Measurements from ENCODE around the gene QSOX1.

QSOX1 gene

GRCh38 chr1:180170546-180171151 is 16.0 kb downstream of the QSOX1 start:
- no peak for DNase-seq

- DNase-seq = no peak
Measured at GRCh38 chr1:180171691-180172090, 17.0 kb downstream of the QSOX1 start.

- no peak for DNase-seq
Measured at GRCh38 chr1:180173451-180173850, 18.8 kb downstream of the QSOX1 start.

GRCh38 chr1:180173952-180174351 is 19.3 kb downstream of the QSOX1 start:
- DNase-seq = no peak

GRCh38 chr1:180175291-180175690 is 20.6 kb downstream of the QSOX1 start:
- DNase-seq = no peak

- no peak for DNase-seq
Measured at GRCh38 chr1:180175806-180176205, 21.1 kb downstream of the QSOX1 start.

- no peak for DNase-seq
Measured at GRCh38 chr1:180176965-180177364, 22.3 kb downstream of the QSOX1 start.

- DNase-seq = no peak
Measured at GRCh38 chr1:180177931-180178330, 23.3 kb downstream of the QSOX1 start.

GRCh38 chr1:180178511-180179161 is 24.0 kb downstream of the QSOX1 start:
- DNase-seq = peak; percentile 73

GRCh38 chr1:180179162-180179957 is 24.7 kb downstream of the QSOX1 start:
- no peak for DNase-seq

- peak; percentile 28 for DNase-seq
Measured at GRCh38 chr1:180181048-180181447, 26.4 kb downstream of the QSOX1 start.

GRCh38 chr1:180181996-180182642 is 27.4 kb downstream of the QSOX1 start:
- DNase-seq = no peak

GRCh38 chr1:180182643-180183311 is 28.1 kb downstream of the QSOX1 start:
- DNase-seq = no peak

- DNase-seq = no peak
Measured at GRCh38 chr1:180183426-180183825, 28.8 kb downstream of the QSOX1 start.

- DNase-seq = no peak
Measured at GRCh38 chr1:180184041-180184440, 29.4 kb downstream of the QSOX1 start.

- DNase-seq = no peak
Measured at GRCh38 chr1:180185281-180185680, 30.6 kb downstream of the QSOX1 start.

GRCh38 chr1:180185971-180186645 is 31.4 kb downstream of the QSOX1 start:
- no peak for DNase-seq

- no peak for DNase-seq
Measured at GRCh38 chr1:180186831-180187230, 32.2 kb downstream of the QSOX1 start.

GRCh38 chr1:180187626-180188025 is 33.0 kb downstream of the QSOX1 start:
- DNase-seq = no peak

- peak; percentile 9 for DNase-seq
Measured at GRCh38 chr1:180188091-180188506, 33.4 kb downstream of the QSOX1 start.

GRCh38 chr1:180188684-180189175 is 34.1 kb downstream of the QSOX1 start:
- DNase-seq = no peak

GRCh38 chr1:180190091-180190490 is 35.4 kb downstream of the QSOX1 start:
- DNase-seq = no peak

Measured in CD4-positive, alpha-beta T cell treated with Interleukin-6 for 4 hours (primary cell).